ENCODE data around the gene PNPLA6.

Gene PNPLA6

GRCh38 chr19:7602935-7603497, 67.5 kb downstream of the PNPLA6 start:
- DNase-seq = no peak

GRCh38 chr19:7603919-7604318, 68.4 kb downstream of the PNPLA6 start:
- DNase-seq = no peak

GRCh38 chr19:7605490-7606222, 70.1 kb downstream of the PNPLA6 start:
- no peak for DNase-seq

- DNase-seq = no peak
Observed at GRCh38 chr19:7606289-7606688, 70.8 kb downstream of the PNPLA6 start.

GRCh38 chr19:7607212-7607873, 71.8 kb downstream of the PNPLA6 start:
- no peak for DNase-seq

- no peak for DNase-seq
Observed at GRCh38 chr19:7607874-7608560, 72.5 kb downstream of the PNPLA6 start.

GRCh38 chr19:7610491-7611240, 75.1 kb downstream of the PNPLA6 start:
- no peak for DNase-seq
